GM12892 (cell line): Measurements from ENCODE around the gene PLCL1.

Source experiments
- POLR2A ChIP-seq: IDR thresholded peaks from 2 replicates; pipeline ENCODE4 v1.6.1; 2011; ENCODE audit warnings: low read depth, low read length, control low read depth
- POLR2AphosphoS5 ChIP-seq: IDR thresholded peaks from 2 replicates; pipeline ENCODE4 v1.6.1; 2011; ENCODE audit warnings: low read depth, low read length, control low read depth
- TAF1 ChIP-seq: IDR thresholded peaks from 2 replicates; pipeline ENCODE4 v1.6.1; 2011; ENCODE audit warnings: low read depth, mild to moderate bottlenecking, control low read depth, low read length, borderline replicate concordance

DNA sequence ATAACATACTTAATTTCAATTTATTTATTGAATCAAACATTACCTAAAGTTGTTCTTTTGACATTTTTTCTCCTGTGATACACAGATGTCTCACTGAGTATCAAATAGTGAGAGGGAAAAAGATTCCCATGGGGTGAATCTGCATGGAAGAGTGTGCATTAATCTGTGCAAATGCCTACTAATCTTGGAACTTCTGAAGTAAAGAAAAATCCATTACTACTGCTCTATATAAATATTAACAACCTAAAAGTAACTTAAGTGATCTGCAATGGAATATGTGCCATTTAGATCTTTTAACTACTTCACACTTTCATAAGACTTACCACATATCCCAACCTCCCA, 125.5 kb downstream of the PLCL1 start:
- TF ChIP-seq TAF1 (no peak), POLR2A (no peak), POLR2AphosphoS5 (no peak)
